Gastrocnemius medialis (tissue), 4 donors: ENCODE data around the gene MYO1E. TPM values are rescaled to one million over a fixed set of nuclear protein-coding genes. Genes with fewer than 3 reads are reported as not detected.
"Not testable (repeated sequence)": the region's sequence is repeated elsewhere in the genome, so short reads cannot be mapped to it uniquely, and the experiment has no call there.

Experiments
- ATAC-seq, 2 donors: fragments of 150-250 bp; one replicate each; pipeline ENCODE4 v1.9.1; 2016
- DNase-seq, 2 donors: peaks; one replicate each; pipeline ENCODE4 v3.0.0-alpha.2; 2019
- H3K27ac ChIP-seq, 4 donors: fragments of 200-600 bp; sonication (generic); 1 replicate in 1 of 4; 2 replicates in 3 of 4; pipeline ENCODE4 v1.5.1; 2016 to 2018; ENCODE audit warnings: mild to moderate bottlenecking in 2 of 4, moderate library complexity in 1 of 4
- H3K27me3 ChIP-seq, 3 donors: fragments of 200-600 bp; sonication (generic) in 2 of 3; 1 replicate in 1 of 3; 2 replicates in 2 of 3; pipeline versions ENCODE4 v1.5.1 to v1.6.0; 2016 to 2019; ENCODE audit warnings: mild to moderate bottlenecking in 1 of 3, moderate library complexity in 1 of 3
- H3K36me3 ChIP-seq, 2 donors: fragments of 200-600 bp; sonication (generic) in 1 of 2; one replicate each; pipeline ENCODE4 v1.5.1; 2017 to 2018
- H3K4me1 ChIP-seq, 2 donors: fragments of 200-600 bp; sonication (generic) in 1 of 2; one replicate each; pipeline ENCODE4 v1.5.1; 2016 to 2017; ENCODE audit warnings: mild to moderate bottlenecking in 2 of 2
- H3K4me3 ChIP-seq, 4 donors: fragments of 200-600 bp; sonication (generic) in 3 of 4; 1 replicate in 1 of 4; 2 replicates in 3 of 4; pipeline ENCODE4 v1.5.1; 2016 to 2019; ENCODE audit warnings: mild to moderate bottlenecking in 2 of 4
- H3K9me3 ChIP-seq, 3 donors: fragments of 200-600 bp; sonication (generic) in 2 of 3; 1 replicate in 1 of 3; 2 replicates in 2 of 3; pipeline ENCODE4 v1.5.1; 2016 to 2019
- POLR2A ChIP-seq, 2 donors: fragments of 450-650 bp; IDR thresholded peaks; one replicate each; pipeline ENCODE4 v1.6.1; 2017; ENCODE audit warnings: antibody characterized with exemption in 2 of 2, mild to moderate bottlenecking in 2 of 2, moderate library complexity in 2 of 2
- in situ Hi-C, 4 donors: fragments of 200-750 bp; cut with MboI; loops; one replicate each; pipeline versions ENCODE4 v1.15.0 to v1.8.0; 2017; ENCODE audit warnings: low sequenced_read_pairs in 4 of 4
- intact Hi-C: fragments of 100-400 bp; cut with DNase I; formaldehyde crosslinking; loops from one replicate; pipeline ENCODE4 v1.15.1; 2023; ENCODE audit warnings: low total_unique reads
- total RNA-seq, 4 donors: library from RNA; depleted of rRNA; stranded (reverse); fragments of >200 nt; gene quantifications; one replicate each; pipeline versions ENCODE4 v1.1.0 to v1.2.3, GENCODE V29; 2016
- TF ChIP-seq, protein P1 (sequence below), 5 experiments: fragments of 450-650 bp in 3 of 5; fragments of 200-600 bp in 2 of 5; sonication (generic) in 2 of 5; IDR thresholded peaks in 4 of 5; conservative IDR thresholded peaks in 1 of 5; 1 replicate in 4 of 5; 2 replicates in 1 of 5; pipeline ENCODE4 v1.5.1; 2016 to 2019; ENCODE audit warnings: antibody characterized with exemption in 5 of 5, mild to moderate bottlenecking in 3 of 5, moderate library complexity in 3 of 5

MYO1E gene
- total RNA-seq, 4 donors from 2014 or later, result 12.8 to 39.6 (median 30.7) TPM

DNA sequence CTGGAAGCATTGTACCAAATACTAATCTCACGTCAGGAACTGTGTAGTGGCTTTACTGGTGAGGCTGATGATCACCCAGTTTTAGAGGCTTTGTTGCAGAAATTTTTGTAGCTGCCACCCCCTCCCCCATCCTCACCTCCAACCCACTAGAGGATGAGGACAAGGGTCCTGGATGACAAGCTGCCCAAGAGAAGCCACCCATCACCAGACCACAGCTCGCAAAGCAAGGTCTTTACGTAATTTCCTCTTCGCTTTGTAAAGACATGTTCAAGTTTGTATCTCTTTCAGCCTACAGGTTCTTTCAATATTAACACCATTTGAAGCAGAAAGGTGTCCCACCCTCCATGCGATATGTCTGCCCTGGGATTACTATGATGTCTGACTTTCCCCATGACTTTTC lies 91.8 kb downstream of the MYO1E start:
- H3K36me3 ChIP-seq, result no peaks in the 10 kb centered on the region
- ATAC-seq (no peak), DNase-seq (no peak)
- H3K27me3 ChIP-seq, result no peaks in the 10 kb centered on the region
- intact Hi-C loops (no loop called here), in situ Hi-C loops (no loop called here)
- H3K27ac ChIP-seq, result no peak overlapping the region
- TF ChIP-seq, protein P1, sequence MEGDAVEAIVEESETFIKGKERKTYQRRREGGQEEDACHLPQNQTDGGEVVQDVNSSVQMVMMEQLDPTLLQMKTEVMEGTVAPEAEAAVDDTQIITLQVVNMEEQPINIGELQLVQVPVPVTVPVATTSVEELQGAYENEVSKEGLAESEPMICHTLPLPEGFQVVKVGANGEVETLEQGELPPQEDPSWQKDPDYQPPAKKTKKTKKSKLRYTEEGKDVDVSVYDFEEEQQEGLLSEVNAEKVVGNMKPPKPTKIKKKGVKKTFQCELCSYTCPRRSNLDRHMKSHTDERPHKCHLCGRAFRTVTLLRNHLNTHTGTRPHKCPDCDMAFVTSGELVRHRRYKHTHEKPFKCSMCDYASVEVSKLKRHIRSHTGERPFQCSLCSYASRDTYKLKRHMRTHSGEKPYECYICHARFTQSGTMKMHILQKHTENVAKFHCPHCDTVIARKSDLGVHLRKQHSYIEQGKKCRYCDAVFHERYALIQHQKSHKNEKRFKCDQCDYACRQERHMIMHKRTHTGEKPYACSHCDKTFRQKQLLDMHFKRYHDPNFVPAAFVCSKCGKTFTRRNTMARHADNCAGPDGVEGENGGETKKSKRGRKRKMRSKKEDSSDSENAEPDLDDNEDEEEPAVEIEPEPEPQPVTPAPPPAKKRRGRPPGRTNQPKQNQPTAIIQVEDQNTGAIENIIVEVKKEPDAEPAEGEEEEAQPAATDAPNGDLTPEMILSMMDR (IDR thresholded peaks at IDR 0.05 in 4 of 5, conservative IDR thresholded peaks at IDR 0.05 in 1 of 5), result no peak
- no peak for TF ChIP-seq POLR2A (IDR thresholded peaks at IDR 0.05)
- H3K4me1 ChIP-seq, result peaks cover 7 to 9% of the 10 kb centered on the region in 2 donors
- no peak overlapping the region for H3K4me3 ChIP-seq
- H3K9me3 ChIP-seq, result no peaks in the 10 kb centered on the region

DNA sequence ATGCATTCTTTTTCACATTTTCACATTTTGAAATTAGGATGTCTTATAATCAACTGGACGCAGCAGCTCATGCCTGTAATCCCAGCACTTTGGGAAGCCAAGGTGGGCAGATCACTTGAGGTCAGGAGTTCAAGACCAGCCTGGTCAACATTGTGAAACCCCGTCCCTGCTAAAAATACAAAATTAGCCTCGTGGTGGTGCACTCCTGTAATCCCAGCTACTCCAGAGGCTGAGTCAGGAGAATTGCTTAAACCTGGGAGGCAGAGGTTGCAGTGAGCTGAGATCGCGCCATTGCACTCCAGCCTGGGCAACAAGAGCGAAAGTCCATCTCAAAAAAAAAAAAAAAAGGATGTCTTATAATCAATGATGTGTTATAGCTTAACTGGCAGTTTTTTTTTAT lies 92.4 kb downstream of the MYO1E start:
- in situ Hi-C loops, H3K36me3 ChIP-seq, H3K27ac ChIP-seq, H3K27me3 ChIP-seq, H3K4me3 ChIP-seq, DNase-seq, H3K4me1 ChIP-seq, intact Hi-C loops, H3K9me3 ChIP-seq, ATAC-seq: not testable (repeated sequence)

DNA sequence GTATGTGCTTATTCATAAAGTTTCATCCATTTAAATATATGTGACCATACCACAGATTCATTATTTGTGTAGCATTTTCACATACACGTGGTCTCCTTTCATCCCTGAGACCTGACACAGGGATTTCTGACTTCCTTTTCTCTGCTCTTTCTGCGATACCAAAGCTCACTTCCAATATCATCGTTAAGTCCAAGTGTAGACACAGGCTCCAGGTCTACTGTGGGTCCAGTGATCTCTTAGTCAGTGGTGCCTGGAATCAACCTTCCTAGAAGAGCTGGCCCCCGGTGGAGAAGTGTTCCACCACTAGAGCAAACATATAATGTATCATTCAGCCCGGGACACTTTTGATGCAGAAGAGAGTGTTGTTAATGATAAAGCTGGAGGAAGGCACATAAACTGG lies 93.6 kb downstream of the MYO1E start:
- intact Hi-C loops, result no loop called here
- H3K4me3 ChIP-seq, result no peak overlapping the region
- ATAC-seq (no peak), DNase-seq (no peak)
- H3K27me3 ChIP-seq, result no peaks in the 10 kb centered on the region
- H3K9me3 ChIP-seq, result no peaks in the 10 kb centered on the region
- H3K36me3 ChIP-seq, result no peaks in the 10 kb centered on the region
- H3K27ac ChIP-seq, result no peak overlapping the region
- in situ Hi-C loops, result no loop called here
- peaks cover 7 to 9% of the 10 kb centered on the region in 2 donors for H3K4me1 ChIP-seq
- TF ChIP-seq, protein P1 (IDR thresholded peaks at IDR 0.05 in 4 of 5, conservative IDR thresholded peaks at IDR 0.05 in 1 of 5), result no peak
- TF ChIP-seq POLR2A (IDR thresholded peaks at IDR 0.05), result no peak

DNA sequence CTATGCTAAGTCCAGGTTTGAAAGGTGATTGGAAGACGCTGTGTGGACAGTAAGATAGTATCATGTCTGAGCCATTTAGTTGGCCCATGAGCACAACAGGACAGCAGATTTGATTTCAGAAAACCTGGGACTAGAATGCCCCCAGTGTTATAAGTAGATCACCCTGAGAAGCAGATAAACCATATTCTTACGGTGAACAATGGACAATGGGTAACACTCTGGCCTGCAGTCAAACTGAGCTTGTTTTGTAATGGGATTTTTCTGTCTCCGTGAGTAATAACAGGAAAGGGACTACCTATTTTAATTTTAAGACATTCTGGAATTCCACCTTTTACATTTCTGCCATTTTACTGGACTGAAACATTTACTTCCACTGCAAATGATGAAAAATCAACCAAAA lies 94.6 kb downstream of the MYO1E start:
- ATAC-seq (no peak), DNase-seq (no peak)
- Histone ChIP-seq H3K36me3 (no peaks in the 10 kb centered on the region), H3K4me1 (peaks cover 7 to 9% of the 10 kb centered on the region in 2 donors), H3K4me3 (no peak overlapping the region), H3K9me3 (no peaks in the 10 kb centered on the region), H3K27me3 (no peaks in the 10 kb centered on the region), H3K27ac (no peak overlapping the region)
- intact Hi-C loops (no loop called here), in situ Hi-C loops (no loop called here)
- TF ChIP-seq, protein P1 (IDR thresholded peaks at IDR 0.05 in 4 of 5, conservative IDR thresholded peaks at IDR 0.05 in 1 of 5), result no peak
- TF ChIP-seq POLR2A (IDR thresholded peaks at IDR 0.05), result no peak

DNA sequence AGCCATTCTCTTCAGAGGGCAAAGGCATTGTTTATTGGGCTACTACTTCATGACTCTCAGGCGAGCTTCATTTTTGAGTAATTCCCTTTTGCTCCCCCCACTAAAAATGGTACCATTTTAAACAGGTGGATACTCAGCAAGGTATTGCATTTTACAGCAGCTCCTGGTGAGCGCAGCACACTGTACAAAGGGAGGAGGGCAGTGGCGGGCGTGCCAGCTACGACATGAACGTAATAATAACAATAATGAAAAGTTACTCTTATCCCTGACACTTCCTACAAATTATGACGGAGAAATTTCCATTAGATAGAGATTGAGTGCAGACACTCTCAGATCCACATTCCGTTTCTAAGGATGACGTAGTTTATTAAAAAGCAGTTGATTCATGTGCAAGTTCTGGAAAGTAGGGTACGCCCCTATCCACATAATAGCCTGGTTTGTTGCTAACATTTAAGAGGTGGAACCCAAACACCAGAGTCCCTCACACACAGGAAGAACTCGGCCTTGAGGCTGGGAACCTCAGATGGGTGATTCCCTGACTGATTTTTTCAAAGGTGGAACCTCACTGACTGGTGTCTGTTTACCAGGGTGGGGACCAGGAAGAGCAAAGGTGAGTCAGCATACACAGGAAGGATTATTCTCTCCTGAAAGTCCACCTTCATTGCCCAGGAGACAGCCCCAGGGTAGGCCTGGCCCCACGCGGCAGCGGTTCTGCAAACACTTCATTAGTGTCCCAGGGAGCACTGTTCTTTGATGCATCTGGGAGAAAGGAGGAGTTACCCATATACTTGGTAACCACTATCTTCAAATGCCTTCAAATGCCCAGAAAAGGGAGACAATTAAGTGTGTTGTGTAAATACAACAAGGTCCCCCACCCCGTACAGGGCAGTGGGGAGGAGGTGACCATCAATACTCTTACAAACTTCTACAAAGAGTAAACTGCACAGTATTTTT lies 96.2 kb downstream of the MYO1E start:
- Histone ChIP-seq H3K27me3 (no peaks in the 10 kb centered on the region), H3K9me3 (no peaks in the 10 kb centered on the region), H3K4me1 (peaks cover 7 to 9% of the 10 kb centered on the region in 2 donors), H3K36me3 (no peaks in the 10 kb centered on the region), H3K27ac (no peak overlapping the region), H3K4me3 (no peak overlapping the region)
- TF ChIP-seq POLR2A (IDR thresholded peaks at IDR 0.05), result no peak
- TF ChIP-seq, protein P1 (IDR thresholded peaks at IDR 0.05 in 4 of 5, conservative IDR thresholded peaks at IDR 0.05 in 1 of 5), result no peak
- intact Hi-C loops (no loop called here), in situ Hi-C loops (no loop called here)
- ATAC-seq (no peak), DNase-seq (no peak)
